Mesothelial cell of epicardium (in vitro differentiated cells): ENCODE results near the gene DIRAS3. TPM values are rescaled to one million over a fixed set of nuclear protein-coding genes. Genes with fewer than 3 reads are reported as not detected.

ENCODE experiments used
- DNase-seq, 2 experiments: peaks; one replicate each; pipeline ENCODE4 v3.0.0; 2021; ENCODE audit warnings: low spot score in 2 of 2; ENCODE audit not compliant: unreplicated experiment in 2 of 2
- H3K27ac Mint-ChIP-seq: 2 replicates; pipeline ENCODE4 v1.8.0; 2021; ENCODE audit warnings: mixed read lengths
- H3K27me3 Mint-ChIP-seq: 2 replicates; pipeline ENCODE4 v1.8.0; 2021; ENCODE audit warnings: low read depth, mixed read lengths
- H3K36me3 Mint-ChIP-seq: 2 replicates; pipeline ENCODE4 v1.8.0; 2021; ENCODE audit warnings: mixed read lengths
- H3K4me1 Mint-ChIP-seq: 2 replicates; pipeline ENCODE4 v1.8.0; 2021; ENCODE audit warnings: mixed read lengths
- H3K4me3 Mint-ChIP-seq: 2 replicates; pipeline ENCODE4 v1.8.0; 2021; ENCODE audit warnings: mild to moderate bottlenecking, moderate library complexity, mixed read lengths
- H3K9me3 Mint-ChIP-seq: 2 replicates; pipeline ENCODE4 v1.8.0; 2021; ENCODE audit warnings: mixed read lengths
- total RNA-seq: library from RNA; stranded (reverse); gene quantifications from 3 replicates; pipeline ENCODE4 v1.2.1, GENCODE V29; 2021
- TF ChIP-seq, protein P1 (sequence below): fragments of 200-600 bp; sonication (generic); IDR thresholded peaks from one replicate; pipeline ENCODE4 v1.5.0; 2021; ENCODE audit warnings: antibody characterized with exemption; ENCODE audit not compliant: unreplicated experiment

Gene DIRAS3, protein sequence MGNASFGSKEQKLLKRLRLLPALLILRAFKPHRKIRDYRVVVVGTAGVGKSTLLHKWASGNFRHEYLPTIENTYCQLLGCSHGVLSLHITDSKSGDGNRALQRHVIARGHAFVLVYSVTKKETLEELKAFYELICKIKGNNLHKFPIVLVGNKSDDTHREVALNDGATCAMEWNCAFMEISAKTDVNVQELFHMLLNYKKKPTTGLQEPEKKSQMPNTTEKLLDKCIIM
- total RNA-seq, result 1.6 to 2.5 TPM (median 2.0 TPM) in 3 replicates

DNA sequence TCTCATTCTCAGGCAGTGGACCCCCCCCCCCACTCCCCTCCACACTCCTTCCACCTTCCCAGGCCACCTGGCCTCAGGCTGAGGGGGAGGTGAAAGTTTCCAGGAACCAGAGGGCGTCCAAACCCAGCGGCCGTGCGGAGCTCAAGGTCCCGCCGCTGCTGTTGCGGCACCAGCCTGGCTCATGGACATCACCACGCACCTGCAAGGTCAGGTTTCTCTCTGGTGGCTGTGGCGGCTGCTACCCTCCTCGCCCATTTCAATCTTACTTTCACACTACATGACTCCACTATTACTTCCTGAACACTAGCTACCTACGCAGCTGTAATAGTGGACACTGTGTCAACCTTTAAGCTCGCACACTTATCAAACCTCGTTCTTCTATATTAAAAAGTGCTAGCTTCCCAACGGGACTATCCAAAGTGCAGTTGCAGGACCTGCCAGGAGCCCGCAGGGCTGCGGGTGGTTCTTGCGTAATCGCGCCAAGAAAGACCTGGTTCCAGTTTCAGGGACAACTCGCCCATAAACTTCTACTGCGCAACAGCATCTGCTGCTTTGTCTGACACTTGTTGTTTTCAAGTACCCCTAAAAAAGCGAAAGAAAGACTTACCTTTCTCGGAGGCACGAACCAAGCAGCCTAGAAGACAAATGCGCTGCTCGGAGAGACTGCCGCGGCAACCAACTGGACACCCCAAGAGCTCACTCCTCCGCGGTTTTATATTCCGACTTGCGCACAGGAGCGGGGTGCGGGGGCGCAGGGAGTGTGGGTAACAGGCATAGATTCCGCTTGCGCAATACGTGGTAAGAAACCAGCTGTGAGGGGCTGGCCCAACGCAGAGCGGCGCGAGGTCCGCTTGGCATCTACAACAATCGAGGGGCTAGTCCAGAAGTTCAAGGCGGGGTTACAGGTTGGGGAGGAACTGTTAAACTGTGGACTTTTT, at the start of gene DIRAS3:
Gene DIRAS3, minus strand, starts transcription at position 687 of the 938 bp plus-strand sequence. CDS start 3,330 bp downstream, outside the sequence.
- Mint-ChIP-seq H3K27me3 (peaks cover 30% of the 10 kb centered on the region), H3K4me3 (peak within 1 kb of the TSS; percentile 71), H3K36me3 (no peaks in the 10 kb centered on the region), H3K27ac (no peak within 1 kb of the TSS), H3K4me1 (peaks cover 9% of the 10 kb centered on the region), H3K9me3 (no peaks in the 10 kb centered on the region)
- DNase-seq, result no peak
- TF ChIP-seq, protein P1, sequence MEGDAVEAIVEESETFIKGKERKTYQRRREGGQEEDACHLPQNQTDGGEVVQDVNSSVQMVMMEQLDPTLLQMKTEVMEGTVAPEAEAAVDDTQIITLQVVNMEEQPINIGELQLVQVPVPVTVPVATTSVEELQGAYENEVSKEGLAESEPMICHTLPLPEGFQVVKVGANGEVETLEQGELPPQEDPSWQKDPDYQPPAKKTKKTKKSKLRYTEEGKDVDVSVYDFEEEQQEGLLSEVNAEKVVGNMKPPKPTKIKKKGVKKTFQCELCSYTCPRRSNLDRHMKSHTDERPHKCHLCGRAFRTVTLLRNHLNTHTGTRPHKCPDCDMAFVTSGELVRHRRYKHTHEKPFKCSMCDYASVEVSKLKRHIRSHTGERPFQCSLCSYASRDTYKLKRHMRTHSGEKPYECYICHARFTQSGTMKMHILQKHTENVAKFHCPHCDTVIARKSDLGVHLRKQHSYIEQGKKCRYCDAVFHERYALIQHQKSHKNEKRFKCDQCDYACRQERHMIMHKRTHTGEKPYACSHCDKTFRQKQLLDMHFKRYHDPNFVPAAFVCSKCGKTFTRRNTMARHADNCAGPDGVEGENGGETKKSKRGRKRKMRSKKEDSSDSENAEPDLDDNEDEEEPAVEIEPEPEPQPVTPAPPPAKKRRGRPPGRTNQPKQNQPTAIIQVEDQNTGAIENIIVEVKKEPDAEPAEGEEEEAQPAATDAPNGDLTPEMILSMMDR, result no peak

DNA sequence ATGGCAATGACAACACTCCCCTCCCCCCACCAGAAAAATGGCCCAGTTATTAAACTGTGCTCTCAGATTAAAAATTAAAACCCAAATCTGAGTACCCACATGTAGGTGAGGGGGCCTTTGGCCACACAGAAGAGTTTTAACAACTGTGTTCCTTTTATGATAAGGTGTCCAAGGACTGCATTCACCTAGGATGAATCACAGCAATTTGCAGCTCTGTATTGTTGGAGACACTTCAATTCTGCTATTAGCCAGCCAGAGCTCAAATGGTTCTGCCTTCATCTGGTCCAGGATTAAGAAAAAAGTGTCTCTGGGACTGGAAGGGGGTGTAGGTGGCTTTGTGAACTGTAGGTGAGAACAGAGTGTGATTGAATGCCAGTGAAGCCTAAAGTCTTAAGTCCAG, 43.3 kb upstream of the DIRAS3 start:
- peaks cover 42% of the 10 kb centered on the region for H3K36me3 Mint-ChIP-seq
- no peaks in the 10 kb centered on the region for H3K4me1 Mint-ChIP-seq
- DNase-seq, result no peak
- TF ChIP-seq, protein P1, result no peak
- H3K27ac Mint-ChIP-seq, result no peak overlapping the region
- H3K27me3 Mint-ChIP-seq, result no peaks in the 10 kb centered on the region
- peaks cover 49% of the 10 kb centered on the region for H3K9me3 Mint-ChIP-seq
- no peak overlapping the region for H3K4me3 Mint-ChIP-seq

- TF ChIP-seq, protein P1, result no peak
- peaks cover 46% of the 10 kb centered on the region for H3K9me3 Mint-ChIP-seq
- H3K36me3 Mint-ChIP-seq, result peaks cover 10% of the 10 kb centered on the region
- H3K27me3 Mint-ChIP-seq, result no peaks in the 10 kb centered on the region
- no peak overlapping the region for H3K27ac Mint-ChIP-seq
- no peak for DNase-seq
- H3K4me3 Mint-ChIP-seq, result no peak overlapping the region
- no peaks in the 10 kb centered on the region for H3K4me1 Mint-ChIP-seq
Observed at GRCh38 chr1:68087184-68087583, 36.8 kb upstream of the DIRAS3 start.

DNA sequence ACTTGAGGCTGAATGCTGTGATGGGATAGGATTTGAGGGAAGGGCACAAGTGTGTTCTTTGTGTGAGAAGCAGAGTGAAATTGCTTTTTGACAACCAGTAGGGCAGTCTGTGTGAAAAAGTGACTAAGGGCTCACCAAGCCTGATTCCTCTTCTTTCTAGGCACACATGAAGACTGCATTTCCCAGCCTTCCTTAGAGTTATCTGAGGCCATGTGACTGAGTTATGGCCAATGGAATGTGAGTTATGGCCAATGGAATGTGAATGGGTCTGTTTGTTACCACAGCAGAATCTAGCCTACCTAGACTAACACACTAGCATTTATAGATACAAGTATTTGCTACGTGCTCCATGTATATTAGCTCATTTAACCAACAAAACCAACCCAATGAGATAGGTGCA, 35.3 kb upstream of the DIRAS3 start:
- H3K4me3 Mint-ChIP-seq, result no peak overlapping the region
- peaks cover 5% of the 10 kb centered on the region for H3K36me3 Mint-ChIP-seq
- no peak for DNase-seq
- H3K9me3 Mint-ChIP-seq, result peaks cover 36% of the 10 kb centered on the region
- no peaks in the 10 kb centered on the region for H3K4me1 Mint-ChIP-seq
- no peak overlapping the region for H3K27ac Mint-ChIP-seq
- TF ChIP-seq, protein P1, result no peak
- no peaks in the 10 kb centered on the region for H3K27me3 Mint-ChIP-seq

GRCh38 chr1:68083686-68084085, 33.3 kb upstream of the DIRAS3 start:
- Mint-ChIP-seq H3K4me1 (no peaks in the 10 kb centered on the region), H3K4me3 (no peak overlapping the region), H3K27ac (no peak overlapping the region), H3K9me3 (peaks cover 15% of the 10 kb centered on the region), H3K27me3 (no peaks in the 10 kb centered on the region), H3K36me3 (no peaks in the 10 kb centered on the region)
- DNase-seq, result no peak
- TF ChIP-seq, protein P1, result no peak
